Brain pericyte (primary cell): ENCODE data around the gene SFMBT2.
"Not testable (repeated sequence)": the region's sequence is repeated elsewhere in the genome, so short reads cannot be mapped to it uniquely, and the experiment has no call there.

Source experiments
- DNase-seq: peaks from one replicate; pipeline ENCODE4 v3.0.0-alpha.2; 2012; ENCODE audit warnings: low read depth, low spot score

SFMBT2 gene

DNA sequence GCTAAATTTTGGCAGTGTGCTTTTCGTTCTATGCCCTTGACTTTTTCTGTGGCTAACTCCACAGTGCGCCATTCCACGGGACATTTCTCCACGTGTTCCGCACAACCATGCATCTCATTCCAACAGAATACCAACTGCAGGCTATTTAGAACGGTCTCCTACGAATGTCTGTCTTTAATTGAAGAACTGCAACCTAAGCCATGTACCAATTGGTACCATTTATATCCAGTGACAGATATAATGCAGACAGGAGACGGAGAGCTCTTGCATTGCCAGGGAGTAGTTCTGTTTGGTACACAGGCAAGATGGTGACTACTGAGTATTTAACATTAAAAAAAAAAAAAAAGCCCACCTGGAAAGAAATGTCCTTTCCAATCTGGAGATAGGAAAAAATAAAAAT, 9.1 kb downstream of the SFMBT2 start:
- no peak for DNase-seq

DNA sequence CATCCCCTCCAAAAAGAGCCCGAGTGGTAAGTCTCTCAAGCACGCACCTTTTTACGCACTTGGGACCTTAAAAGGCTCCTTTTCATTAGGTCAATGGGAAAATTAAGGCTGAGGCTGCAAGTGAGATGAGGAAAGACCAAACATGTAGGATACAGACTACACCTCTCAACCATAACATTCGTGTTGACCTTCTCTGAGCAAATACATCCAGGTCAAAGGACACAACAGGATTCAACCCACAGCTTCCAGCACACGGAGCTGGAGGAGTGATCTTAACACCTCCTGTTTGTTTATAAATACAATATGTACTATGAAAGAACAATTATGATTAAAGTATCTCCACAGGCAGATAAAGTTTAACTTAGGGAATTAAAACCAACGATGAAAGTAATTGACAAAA, 9.7 kb downstream of the SFMBT2 start:
- no peak for DNase-seq

GRCh38 chr10:7400068-7400715, 10.6 kb downstream of the SFMBT2 start:
- no peak for DNase-seq

GRCh38 chr10:7399533-7399932, 11.3 kb downstream of the SFMBT2 start:
- DNase-seq, result no peak

GRCh38 chr10:7397049-7398035, 13.5 kb downstream of the SFMBT2 start:
- no peak for DNase-seq

DNA sequence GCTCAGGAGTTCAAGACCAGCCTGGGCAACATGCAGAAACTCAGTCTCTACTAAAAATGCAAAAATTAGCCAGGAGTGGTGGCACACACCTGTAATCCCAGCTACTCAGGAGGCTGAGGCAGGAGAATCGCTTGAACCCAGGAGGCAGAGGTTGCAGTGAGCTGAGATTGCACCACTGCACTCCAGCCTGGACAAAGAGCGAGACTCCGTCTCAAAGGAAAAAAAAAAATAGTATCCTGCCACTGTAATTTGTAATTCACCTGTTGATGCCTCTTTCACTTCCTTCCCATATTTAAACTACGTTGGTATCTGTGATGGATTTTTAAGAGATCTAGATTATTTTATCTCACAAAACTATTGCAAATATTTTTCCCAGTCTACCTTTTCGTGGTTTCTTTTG, 18.5 kb downstream of the SFMBT2 start:
- not testable (repeated sequence) for DNase-seq

- DNase-seq, result no peak
These were observed 19.1 kb downstream of the SFMBT2 start for GRCh38 chr10:7391748-7392147.

GRCh38 chr10:7390689-7391110, 20.1 kb downstream of the SFMBT2 start:
- DNase-seq, result not testable (repeated sequence)

- DNase-seq, result no peak
These were observed 21.0 kb downstream of the SFMBT2 start for GRCh38 chr10:7389844-7390243.

GRCh38 chr10:7389346-7389745, 21.5 kb downstream of the SFMBT2 start:
- no peak for DNase-seq

GRCh38 chr10:7388602-7389001, 22.2 kb downstream of the SFMBT2 start:
- no peak for DNase-seq

GRCh38 chr10:7388149-7388548, 22.7 kb downstream of the SFMBT2 start:
- DNase-seq, result not testable (repeated sequence)

DNA sequence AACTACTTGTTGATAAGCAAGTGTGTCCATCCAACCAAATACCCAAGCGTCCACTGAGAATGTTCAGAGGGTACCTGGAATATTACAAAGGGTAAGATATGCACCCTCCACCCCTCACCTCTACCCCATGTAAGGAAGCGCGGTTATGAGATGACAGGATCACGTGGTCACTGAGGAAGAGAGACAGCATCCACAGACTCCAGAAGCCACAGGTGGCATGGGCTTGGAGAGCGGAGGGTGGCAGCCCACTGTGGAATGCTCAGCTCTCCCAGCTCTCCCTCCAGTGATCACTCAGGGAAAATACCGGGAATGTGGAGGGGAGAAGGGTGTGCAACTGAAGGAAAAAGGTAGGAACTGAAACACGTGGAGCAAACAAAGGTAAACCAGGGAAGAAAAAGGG, 25.7 kb downstream of the SFMBT2 start:
- no peak for DNase-seq

- no peak for DNase-seq
These were observed 27.4 kb downstream of the SFMBT2 start for GRCh38 chr10:7383442-7383841.

- DNase-seq, result no peak
These were observed 30.1 kb downstream of the SFMBT2 start for GRCh38 chr10:7380704-7381241.

GRCh38 chr10:7378602-7379403, 32.0 kb downstream of the SFMBT2 start:
- DNase-seq, result no peak

DNA sequence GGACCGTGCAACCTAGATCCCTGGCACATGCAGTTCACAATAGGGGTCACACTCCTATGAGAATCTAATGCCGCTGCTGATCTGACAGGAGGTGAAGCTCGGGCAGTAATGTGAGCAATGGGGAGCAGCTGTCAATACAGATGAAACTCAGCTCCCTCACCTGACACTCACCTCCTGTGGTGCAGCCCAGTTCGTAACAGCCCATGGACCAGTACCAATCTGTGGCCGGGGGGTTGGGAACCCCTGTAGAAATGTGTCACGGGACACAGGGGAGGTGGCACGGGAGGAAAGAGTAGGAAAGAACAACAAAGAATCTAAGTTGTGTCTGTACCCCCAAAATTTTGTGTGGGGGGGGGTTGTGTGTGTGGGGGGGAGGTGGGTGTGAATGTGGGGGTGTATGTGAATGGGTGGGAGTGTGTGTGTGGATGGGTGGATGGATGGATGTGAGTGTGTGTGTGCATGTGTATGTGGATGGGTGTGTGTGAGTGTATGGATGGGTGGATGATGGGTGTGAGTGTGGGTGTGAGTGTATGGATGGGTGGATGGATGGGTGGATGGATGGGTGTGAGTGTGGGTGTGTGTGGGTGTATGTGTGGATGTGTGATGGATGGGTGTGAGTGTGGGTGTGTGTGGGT, 33.1 kb downstream of the SFMBT2 start:
- no peak for DNase-seq

- DNase-seq, result no peak
These were observed 36.0 kb downstream of the SFMBT2 start for GRCh38 chr10:7374795-7375194.

DNA sequence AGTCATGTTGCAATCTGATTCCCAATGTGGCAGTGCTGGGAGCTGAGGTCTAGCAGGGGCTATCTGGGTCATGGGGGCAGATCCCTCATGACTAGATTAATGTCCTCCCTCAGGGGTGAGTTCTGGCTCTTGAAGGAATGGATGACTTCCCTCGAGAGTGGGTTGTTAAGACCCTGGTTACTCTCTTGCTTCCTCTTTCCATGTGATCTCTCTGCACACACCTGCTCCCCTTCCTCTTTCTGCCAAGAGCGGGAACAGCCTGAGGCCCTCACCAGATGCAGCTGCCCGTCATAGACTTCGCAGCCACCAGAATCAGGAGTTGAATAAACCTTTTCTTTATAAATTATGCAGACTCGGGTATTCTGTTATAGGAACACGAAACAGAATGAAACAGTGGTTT, 37.8 kb downstream of the SFMBT2 start:
- DNase-seq, result no peak

- DNase-seq, result no peak
These were observed 38.3 kb downstream of the SFMBT2 start for GRCh38 chr10:7372504-7372903.

DNA sequence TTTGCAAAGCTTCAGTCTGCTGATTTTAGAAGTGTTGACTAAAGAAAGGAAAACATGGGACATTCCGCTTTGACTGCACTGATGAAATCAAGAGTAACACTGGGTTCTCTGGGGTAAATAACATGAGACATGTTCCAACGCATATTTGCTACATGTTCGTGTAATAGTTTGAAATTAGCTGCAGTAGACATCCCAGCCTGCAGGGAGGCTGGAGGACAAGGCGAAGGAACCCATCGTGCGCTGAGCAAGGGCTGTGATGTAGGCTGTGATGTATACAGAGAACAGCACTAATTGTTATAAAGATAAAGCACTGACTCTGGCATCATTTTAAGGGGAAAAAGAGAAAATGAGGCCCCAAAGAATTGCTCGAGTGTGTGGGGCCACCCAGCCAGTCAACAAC, 40.3 kb downstream of the SFMBT2 start:
- DNase-seq, result no peak
